ENCODE data around the gene ZNF407. TPM values are rescaled to one million over a fixed set of nuclear protein-coding genes. Genes with fewer than 3 reads are reported as not detected.
A peak's percentile ranks its signal among the peaks of the same experiment; 100 is the strongest.

The ZNF407 gene
- total and polyA plus RNA-seq, 2 donors from 2014 or later, result 2.5 to 17.8 TPM

- H3K9me3 ChIP-seq (ENCODE audit: control insufficient read depth in 2 of 3, insufficient read depth in 1 of 3, low read length in 3 of 3), result no peaks in the 10 kb centered on the region
- intact Hi-C loops (cut with DNase I), result no loop called here
- no peaks in the 10 kb centered on the region for H3K4me1 ChIP-seq (ENCODE audit: control insufficient read depth in 2 of 3, insufficient read depth in 2 of 3, low read depth in 1 of 3, low read length in 3 of 3)
- no peaks in the 10 kb centered on the region for H3K27me3 ChIP-seq (ENCODE audit: control insufficient read depth, insufficient read depth, low read length)
- H3K27ac ChIP-seq (ENCODE audit: low read depth in 2 of 2, low read length in 2 of 2), result no peak overlapping the region
- H3K4me3 ChIP-seq (ENCODE audit: low read length in 3 of 3), result no peak overlapping the region
- FAIRE-seq (no peak), DNase-seq (peak in 1 of 5 donors; percentile 15)
- no peak for TF ChIP-seq CTCF (IDR thresholded peaks at IDR 0.05; ENCODE audit: borderline replicate concordance, extremely low read depth, insufficient read depth)
- H3K36me3 ChIP-seq (ENCODE audit: control insufficient read depth in 2 of 3, insufficient read depth in 3 of 3, low read length in 3 of 3), result no peaks in the 10 kb centered on the region
- H3K9ac ChIP-seq (ENCODE audit: low read length in 3 of 3), result no peak overlapping the region
Observed at GRCh38 chr18:75067996-75068645, 470.5 kb downstream of the ZNF407 start.

- FAIRE-seq, result no peak
Observed at GRCh38 chr18:75068682-75069435, 471.2 kb downstream of the ZNF407 start.

GRCh38 chr18:75070235-75070624 is 472.6 kb downstream of the ZNF407 start:
- H3K27me3 ChIP-seq (ENCODE audit: control insufficient read depth, insufficient read depth, low read length), result no peaks in the 10 kb centered on the region
- H3K4me3 ChIP-seq (ENCODE audit: low read length in 3 of 3), result no peak overlapping the region
- H3K36me3 ChIP-seq (ENCODE audit: control insufficient read depth in 2 of 3, insufficient read depth in 3 of 3, low read length in 3 of 3), result no peaks in the 10 kb centered on the region
- no peaks in the 10 kb centered on the region for H3K4me1 ChIP-seq (ENCODE audit: control insufficient read depth in 2 of 3, insufficient read depth in 2 of 3, low read depth in 1 of 3, low read length in 3 of 3)
- H3K9ac ChIP-seq (ENCODE audit: low read length in 3 of 3), result no peak overlapping the region
- H3K9me3 ChIP-seq (ENCODE audit: control insufficient read depth in 2 of 3, insufficient read depth in 1 of 3, low read length in 3 of 3), result no peaks in the 10 kb centered on the region
- FAIRE-seq, result no peak
- DNase-seq, result peak in 1 of 5 donors; percentile 28
- intact Hi-C loops (cut with DNase I), result no loop called here
- no peak for TF ChIP-seq CTCF (IDR thresholded peaks at IDR 0.05; ENCODE audit: borderline replicate concordance, extremely low read depth, insufficient read depth)
- peak overlapping the region; percentile 20 to 22 for H3K27ac ChIP-seq (ENCODE audit: low read depth in 2 of 2, low read length in 2 of 2)

More at GRCh38 chr18:75068682-75069435, 471.2 kb downstream of the ZNF407 start:
- H3K4me3 ChIP-seq (ENCODE audit: low read length in 3 of 3), result no peak overlapping the region
- peak in 1 of 5 donors; percentile 16 for DNase-seq
- no peaks in the 10 kb centered on the region for H3K4me1 ChIP-seq (ENCODE audit: control insufficient read depth in 2 of 3, insufficient read depth in 2 of 3, low read depth in 1 of 3, low read length in 3 of 3)
- H3K9me3 ChIP-seq (ENCODE audit: control insufficient read depth in 2 of 3, insufficient read depth in 1 of 3, low read length in 3 of 3), result no peaks in the 10 kb centered on the region
- H3K27ac ChIP-seq (ENCODE audit: low read depth in 2 of 2, low read length in 2 of 2), result no peak overlapping the region
- no peak overlapping the region for H3K9ac ChIP-seq (ENCODE audit: low read length in 3 of 3)
- no peak for TF ChIP-seq CTCF (IDR thresholded peaks at IDR 0.05; ENCODE audit: borderline replicate concordance, extremely low read depth, insufficient read depth)
- H3K27me3 ChIP-seq (ENCODE audit: control insufficient read depth, insufficient read depth, low read length), result no peaks in the 10 kb centered on the region
- intact Hi-C loops (cut with DNase I), result no loop called here
- H3K36me3 ChIP-seq (ENCODE audit: control insufficient read depth in 2 of 3, insufficient read depth in 3 of 3, low read length in 3 of 3), result no peaks in the 10 kb centered on the region
